Stimulated activated CD4-positive, alpha-beta T cell treated with anti-CD3 and anti-CD28 coated beads, Interleukin-2, amount 100 ng/mL, for 4 hours (primary cell): ENCODE measurements around the gene AKR7A2.

Source experiments
- DNase-seq: peaks from one replicate; pipeline ENCODE4 v3.0.0-alpha.2; 2020; ENCODE audit warnings: low read depth

AKR7A2 gene

GRCh38 chr1:19342894-19343616 is 31.1 kb upstream of the AKR7A2 start:
- DNase-seq = no peak

DNA sequence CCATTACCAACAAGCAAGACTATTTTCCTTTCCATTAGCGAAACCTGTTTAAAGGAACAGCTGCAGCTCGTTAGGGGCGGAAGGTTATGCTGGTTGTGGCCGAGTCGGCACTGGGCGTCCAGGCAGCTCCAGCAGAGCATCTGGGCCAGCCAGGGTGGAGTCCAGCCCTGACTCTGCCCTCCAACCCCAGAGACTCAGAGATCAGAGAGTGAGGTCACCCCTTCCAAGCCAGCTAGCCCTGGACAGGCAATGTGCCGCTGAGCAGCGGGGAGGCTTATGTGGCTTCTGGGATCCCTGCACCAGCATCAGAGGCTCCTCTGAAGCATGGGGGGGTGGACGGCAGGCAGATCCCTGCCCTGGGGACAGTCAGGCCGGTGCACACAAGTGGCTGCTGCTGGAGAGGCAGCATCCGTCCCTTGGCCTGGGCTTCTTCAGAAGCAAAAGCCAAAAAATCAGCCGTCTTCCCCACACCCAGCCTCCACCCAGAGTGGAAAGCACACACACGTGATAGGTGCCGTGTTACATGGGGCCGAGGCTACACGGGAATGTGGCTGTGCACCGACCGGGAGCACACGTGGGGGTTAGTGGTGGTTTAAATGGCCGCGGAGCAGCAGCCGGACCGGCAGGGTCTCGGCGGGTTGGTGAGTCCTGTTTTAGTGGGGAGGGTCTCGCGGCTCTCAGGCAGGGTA is 30.3 kb upstream of the AKR7A2 start:
- no peak for DNase-seq

- DNase-seq = peak; percentile 58
Observed at GRCh38 chr1:19341201-19342061, 29.5 kb upstream of the AKR7A2 start.

DNA sequence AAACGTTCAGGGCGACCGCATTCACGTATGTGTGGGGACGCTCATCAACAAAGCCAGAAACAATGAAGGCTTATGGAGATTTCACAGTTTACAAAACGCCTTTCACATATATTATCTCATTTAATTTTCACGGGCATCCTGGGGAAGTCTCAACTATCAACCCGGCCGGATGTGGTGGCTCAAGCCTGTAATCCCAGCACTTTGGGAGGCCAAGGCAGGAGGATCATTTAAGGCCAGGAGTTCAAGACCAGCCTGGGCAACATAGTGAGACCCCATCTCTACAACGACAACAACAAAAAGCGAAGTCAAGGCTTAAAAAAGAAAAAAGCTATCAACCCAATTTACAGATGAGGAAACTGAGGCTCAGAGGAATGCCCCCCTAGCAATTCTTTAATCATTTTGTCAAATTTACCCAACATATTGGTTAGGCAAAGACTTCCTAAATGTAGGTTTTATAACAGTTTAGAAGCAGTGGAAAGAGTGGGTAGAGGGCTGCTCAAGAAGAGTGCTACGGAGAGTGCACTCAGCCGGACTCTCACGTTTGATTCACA is 28.5 kb upstream of the AKR7A2 start:
- no peak for DNase-seq

DNA sequence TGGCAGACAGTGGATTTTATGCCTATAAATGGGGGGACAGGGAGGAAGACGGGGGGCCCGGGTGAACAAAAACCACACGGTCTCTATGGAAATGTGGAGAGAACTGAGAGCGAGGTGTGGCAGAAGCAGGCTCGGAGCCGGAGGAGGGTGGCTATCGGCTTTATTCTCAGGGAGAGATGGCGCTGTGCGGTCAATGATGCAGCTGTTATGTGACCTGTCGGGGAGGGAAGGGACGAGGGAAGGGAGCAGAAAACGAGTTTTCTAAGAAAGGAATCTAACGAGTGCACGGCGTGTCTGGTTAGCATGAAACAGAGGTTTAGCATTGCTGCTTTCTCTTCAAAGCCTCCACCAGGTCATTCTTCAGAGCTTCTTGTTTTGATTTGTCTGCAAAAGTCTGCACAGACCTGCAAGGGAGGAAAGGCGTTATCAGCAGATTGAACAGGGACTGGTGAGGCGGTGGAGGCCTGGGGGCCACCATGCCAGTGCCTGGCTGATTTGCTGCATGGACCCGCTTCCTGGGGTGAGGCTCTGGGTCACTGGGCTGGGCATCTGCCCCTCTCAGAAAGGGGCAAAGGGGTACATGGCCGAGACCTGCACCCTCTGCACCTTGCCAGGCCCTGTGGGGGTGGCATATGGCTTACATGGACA is 27.4 kb upstream of the AKR7A2 start:
- no peak for DNase-seq

GRCh38 chr1:19338323-19338762 is 26.4 kb upstream of the AKR7A2 start:
- DNase-seq = no peak

DNA sequence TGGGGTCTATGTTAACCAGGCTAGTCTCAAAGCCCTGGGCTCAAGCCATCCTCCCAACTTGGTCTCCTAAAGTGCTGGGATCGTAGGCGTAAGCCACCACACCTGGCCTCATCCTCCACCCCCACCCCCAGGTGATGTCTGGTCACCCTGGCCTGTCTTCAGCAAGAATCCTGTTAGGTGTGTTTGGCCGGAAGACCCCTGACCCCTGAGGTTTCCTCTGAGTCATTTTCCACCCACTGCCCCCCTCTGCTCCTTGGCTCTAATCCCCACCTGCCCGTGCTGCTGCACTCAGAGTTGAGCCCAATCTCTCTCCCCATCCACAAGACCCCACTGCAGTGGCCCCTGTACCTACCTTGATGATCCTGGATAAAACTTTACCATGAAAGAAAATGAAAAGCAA is 25.3 kb upstream of the AKR7A2 start:
- no peak for DNase-seq

DNA sequence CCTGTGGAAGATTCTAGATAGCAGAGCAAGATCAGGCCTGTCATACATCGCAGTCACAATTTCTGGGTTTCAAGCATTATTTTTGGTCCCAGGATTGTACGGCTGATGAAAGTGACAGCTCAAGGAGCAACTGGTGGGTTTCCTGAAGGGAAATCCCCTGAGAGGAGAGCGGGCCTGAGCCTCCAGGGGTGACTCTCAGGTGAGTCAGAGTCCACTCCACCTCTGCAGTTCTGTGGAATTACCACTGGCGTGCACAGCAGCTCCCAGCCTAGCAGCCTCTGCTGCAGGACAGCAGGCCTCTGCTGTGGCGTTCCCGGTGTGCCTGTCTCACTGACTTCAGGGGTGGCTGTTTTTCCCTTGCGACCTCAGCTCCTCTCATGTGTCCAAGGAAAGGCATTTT is 24.6 kb upstream of the AKR7A2 start:
- DNase-seq = no peak

GRCh38 chr1:19333587-19334354 is 21.8 kb upstream of the AKR7A2 start:
- no peak for DNase-seq

DNA sequence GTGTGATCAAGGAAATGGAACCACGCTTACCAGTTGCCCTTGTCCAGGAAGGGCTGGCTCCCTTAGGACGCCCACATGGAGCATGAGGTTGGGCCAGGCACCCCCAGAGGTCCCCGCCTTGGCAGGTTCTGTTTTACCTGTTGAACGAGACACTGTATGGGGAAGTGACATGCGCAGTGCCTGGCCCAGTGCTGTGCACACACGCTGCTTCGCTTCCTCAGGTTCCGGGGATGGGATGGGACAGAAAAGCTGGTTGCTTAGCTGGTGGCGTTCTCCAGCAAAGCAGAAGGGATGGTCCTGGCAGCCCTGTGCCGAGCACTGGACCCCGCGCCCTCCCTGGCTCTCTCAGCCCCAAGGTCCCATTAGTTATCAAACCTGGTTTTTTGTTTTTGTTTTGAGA is 20.9 kb upstream of the AKR7A2 start:
- DNase-seq = no peak

DNA sequence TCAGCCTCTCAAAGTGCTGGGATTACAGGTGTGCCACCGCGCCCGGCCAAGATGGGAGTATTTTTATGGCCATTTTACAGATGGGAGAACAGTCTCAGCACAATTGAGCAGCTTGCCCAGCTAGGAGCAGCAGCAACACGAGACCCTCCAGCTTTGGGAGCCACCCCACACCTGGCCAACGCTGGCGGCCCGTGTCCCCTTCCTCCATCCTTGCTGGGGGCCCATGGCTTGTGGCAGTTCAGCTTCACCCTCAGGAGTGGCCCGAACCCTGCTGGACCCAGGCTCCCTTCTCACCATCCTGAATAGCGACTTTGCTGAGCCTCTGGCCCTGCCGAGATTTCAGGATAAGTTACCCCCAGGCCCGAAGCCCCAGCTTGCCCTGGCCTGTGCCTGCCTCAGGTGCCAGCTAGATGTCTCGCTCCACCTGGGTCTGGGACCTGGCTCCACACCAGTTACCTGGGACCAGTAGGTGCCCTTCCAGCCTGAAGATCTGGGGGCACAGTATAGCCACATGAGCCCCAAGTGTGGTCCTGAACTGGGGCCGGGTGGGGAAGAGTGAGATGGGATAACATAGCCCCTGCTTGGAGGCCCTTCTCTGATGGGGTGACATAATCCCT is 19.4 kb upstream of the AKR7A2 start:
- no peak for DNase-seq

DNA sequence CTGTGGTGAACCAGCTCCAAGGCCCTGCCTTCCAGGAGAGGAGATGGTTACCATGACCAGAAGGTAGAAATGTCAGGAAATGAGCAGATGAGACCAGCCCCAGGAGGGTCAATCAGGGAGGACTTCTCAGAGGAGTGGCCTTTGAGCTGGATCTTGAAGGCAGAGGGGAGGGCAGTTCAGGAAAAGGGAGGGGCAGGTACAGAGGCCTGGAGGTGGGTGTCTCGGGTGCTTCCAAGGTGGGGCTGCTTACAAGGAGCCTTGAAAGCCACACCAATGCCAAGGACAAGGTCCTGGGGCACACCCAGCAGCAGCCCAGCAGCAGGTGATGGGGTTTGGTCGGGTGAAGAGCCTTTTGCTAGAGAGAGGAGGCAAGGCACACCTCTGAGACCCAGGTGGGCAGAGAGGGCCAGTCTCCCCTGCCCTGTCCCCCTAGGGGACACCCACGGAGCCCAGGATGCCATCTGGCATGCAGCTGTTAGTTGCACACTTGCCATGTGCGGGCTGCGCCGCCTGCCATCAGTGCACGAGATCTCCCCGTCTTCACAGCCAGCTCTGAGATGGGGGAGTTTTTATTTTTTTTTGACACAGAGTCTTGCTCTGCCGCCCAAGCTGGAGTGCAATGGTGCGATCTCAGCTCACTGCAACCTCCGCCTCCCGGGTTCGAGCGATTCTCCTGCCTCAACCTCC is 18.6 kb upstream of the AKR7A2 start:
- no peak for DNase-seq

DNA sequence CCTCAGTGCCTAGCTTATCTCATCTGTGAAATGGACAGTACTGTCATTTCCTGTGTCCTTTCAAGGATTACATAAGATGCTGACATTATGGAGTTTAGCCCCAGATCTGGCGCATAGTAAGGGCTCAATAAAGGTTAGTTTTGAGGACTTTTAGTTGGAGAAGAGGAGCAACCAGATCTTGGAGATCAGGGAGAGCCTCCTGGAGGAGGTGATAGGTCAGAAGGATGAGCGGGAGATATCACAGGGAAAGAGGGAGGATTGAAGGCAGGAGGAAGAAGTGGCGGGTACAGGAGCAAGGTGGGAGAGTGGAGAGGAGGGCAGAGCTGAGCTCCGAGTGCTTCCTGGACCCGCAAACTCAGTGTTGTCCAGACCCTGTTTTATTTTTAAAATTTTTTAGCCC is 17.7 kb upstream of the AKR7A2 start:
- no peak for DNase-seq

DNA sequence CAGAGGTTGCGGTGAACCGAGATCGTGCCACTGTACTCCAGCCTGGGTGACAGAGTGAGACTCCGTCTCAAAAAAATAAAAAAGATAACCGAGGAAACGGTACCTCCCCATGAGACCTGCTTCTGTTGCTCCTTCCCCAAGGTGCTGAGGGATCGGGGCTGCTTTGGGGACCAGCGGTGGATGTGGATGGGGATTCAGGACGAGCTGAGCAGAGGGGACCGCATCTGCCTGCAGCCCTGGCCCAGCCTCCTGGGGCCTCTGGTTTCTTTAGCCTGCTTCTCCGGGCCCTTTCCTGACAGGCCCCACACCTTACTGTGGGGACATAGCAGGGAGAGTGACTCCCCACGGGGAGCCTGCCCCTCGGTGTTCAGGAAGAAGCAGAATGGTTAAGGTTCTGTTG is 17.2 kb upstream of the AKR7A2 start:
- no peak for DNase-seq

- DNase-seq = no peak
Observed at GRCh38 chr1:19328486-19328885, 16.5 kb upstream of the AKR7A2 start.

- no peak for DNase-seq
Observed at GRCh38 chr1:19327736-19328135, 15.8 kb upstream of the AKR7A2 start.

- no peak for DNase-seq
Observed at GRCh38 chr1:19327301-19327700, 15.4 kb upstream of the AKR7A2 start.

DNA sequence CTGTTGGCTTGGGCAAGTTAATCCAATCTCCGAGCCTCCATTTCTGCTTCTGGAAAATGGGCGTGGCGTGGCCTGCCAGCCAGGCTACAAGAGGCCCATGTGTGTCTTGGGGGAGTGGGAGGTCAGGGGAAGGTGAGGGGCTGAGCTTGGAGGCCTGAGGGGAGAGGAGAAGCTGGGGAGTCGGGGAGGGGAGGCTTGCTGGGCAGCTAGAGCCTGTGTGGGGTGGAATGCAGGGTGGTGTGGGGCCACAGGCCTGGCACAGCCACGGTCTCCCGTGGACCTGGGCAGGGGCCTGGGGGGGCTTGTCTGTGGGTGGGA is 14.8 kb upstream of the AKR7A2 start:
- no peak for DNase-seq

GRCh38 chr1:19325958-19326747 is 14.2 kb upstream of the AKR7A2 start:
- no peak for DNase-seq
